Measurements from ENCODE around the gene KCNIP4.
A peak's percentile ranks its signal among the peaks of the same experiment; 100 is the strongest.
"Not testable (repeated sequence)": the region's sequence is repeated elsewhere in the genome, so short reads cannot be mapped to it uniquely, and the experiment has no call there.

KCNIP4 gene

GRCh38 chr4:20825505-20825904 is 1123.1 kb downstream of the KCNIP4 start:
- no peak for DNase-seq

GRCh38 chr4:20816287-20816686 is 1132.3 kb downstream of the KCNIP4 start:
- no peak for DNase-seq

GRCh38 chr4:20813700-20814099 is 1134.9 kb downstream of the KCNIP4 start:
- DNase-seq, result no peak

- DNase-seq, result no peak
Observed at GRCh38 chr4:20809812-20810211, 1138.8 kb downstream of the KCNIP4 start.

GRCh38 chr4:20805716-20806115 is 1142.9 kb downstream of the KCNIP4 start:
- no peak for DNase-seq

GRCh38 chr4:20787940-20788665 is 1160.5 kb downstream of the KCNIP4 start:
- DNase-seq, result no peak

GRCh38 chr4:20783134-20783533 is 1165.4 kb downstream of the KCNIP4 start:
- not testable (repeated sequence) for DNase-seq

GRCh38 chr4:20778896-20779295 is 1169.7 kb downstream of the KCNIP4 start:
- DNase-seq, result no peak

GRCh38 chr4:20773144-20773997 is 1175.2 kb downstream of the KCNIP4 start:
- peak; percentile 47 for DNase-seq

GRCh38 chr4:20764366-20764992 is 1184.1 kb downstream of the KCNIP4 start:
- no peak for DNase-seq

GRCh38 chr4:20761826-20762225 is 1186.7 kb downstream of the KCNIP4 start:
- no peak for DNase-seq

GRCh38 chr4:20761382-20761781 is 1187.2 kb downstream of the KCNIP4 start:
- no peak for DNase-seq

- no peak for DNase-seq
Observed at GRCh38 chr4:20760053-20760452, 1188.5 kb downstream of the KCNIP4 start.

- no peak for DNase-seq
Observed at GRCh38 chr4:20754036-20754435, 1194.5 kb downstream of the KCNIP4 start.

- DNase-seq, result no peak
Observed at GRCh38 chr4:20752641-20753040, 1195.9 kb downstream of the KCNIP4 start.

- DNase-seq, result not testable (repeated sequence)
Observed at GRCh38 chr4:20746000-20746399, 1202.6 kb downstream of the KCNIP4 start.

GRCh38 chr4:20735931-20736330 is 1212.6 kb downstream of the KCNIP4 start:
- no peak for DNase-seq

- no peak for DNase-seq
Observed at GRCh38 chr4:20724915-20725314, 1223.7 kb downstream of the KCNIP4 start.

GRCh38 chr4:20723463-20723862 is 1225.1 kb downstream of the KCNIP4 start:
- DNase-seq, result no peak

- DNase-seq, result no peak
Observed at GRCh38 chr4:20723019-20723418, 1225.6 kb downstream of the KCNIP4 start.

GRCh38 chr4:20711335-20711734 is 1237.2 kb downstream of the KCNIP4 start:
- no peak for DNase-seq

- peak; percentile 95 for DNase-seq
Observed at GRCh38 chr4:20700007-20700761, 1248.4 kb downstream of the KCNIP4 start, which contains the start of gene PACRGL. TSS of gene PACRGL (plus strand) at chr4:20700458. CDS start at chr4:20704482, 4,024 bp downstream.

GRCh38 chr4:20698820-20699219 is 1249.8 kb downstream of the KCNIP4 start:
- no peak for DNase-seq
